GM21825 (cell line): ENCODE measurements around the gene FAM237A.

Experiments used
- ATAC-seq: cut with Tn5 transposase; IDR thresholded peaks from one replicate; pipeline ENCODE4 v1.9.1; 2021; ENCODE audit warnings: mild to moderate bottlenecking, moderate library complexity; ENCODE audit not compliant: unreplicated experiment

The FAM237A gene

DNA sequence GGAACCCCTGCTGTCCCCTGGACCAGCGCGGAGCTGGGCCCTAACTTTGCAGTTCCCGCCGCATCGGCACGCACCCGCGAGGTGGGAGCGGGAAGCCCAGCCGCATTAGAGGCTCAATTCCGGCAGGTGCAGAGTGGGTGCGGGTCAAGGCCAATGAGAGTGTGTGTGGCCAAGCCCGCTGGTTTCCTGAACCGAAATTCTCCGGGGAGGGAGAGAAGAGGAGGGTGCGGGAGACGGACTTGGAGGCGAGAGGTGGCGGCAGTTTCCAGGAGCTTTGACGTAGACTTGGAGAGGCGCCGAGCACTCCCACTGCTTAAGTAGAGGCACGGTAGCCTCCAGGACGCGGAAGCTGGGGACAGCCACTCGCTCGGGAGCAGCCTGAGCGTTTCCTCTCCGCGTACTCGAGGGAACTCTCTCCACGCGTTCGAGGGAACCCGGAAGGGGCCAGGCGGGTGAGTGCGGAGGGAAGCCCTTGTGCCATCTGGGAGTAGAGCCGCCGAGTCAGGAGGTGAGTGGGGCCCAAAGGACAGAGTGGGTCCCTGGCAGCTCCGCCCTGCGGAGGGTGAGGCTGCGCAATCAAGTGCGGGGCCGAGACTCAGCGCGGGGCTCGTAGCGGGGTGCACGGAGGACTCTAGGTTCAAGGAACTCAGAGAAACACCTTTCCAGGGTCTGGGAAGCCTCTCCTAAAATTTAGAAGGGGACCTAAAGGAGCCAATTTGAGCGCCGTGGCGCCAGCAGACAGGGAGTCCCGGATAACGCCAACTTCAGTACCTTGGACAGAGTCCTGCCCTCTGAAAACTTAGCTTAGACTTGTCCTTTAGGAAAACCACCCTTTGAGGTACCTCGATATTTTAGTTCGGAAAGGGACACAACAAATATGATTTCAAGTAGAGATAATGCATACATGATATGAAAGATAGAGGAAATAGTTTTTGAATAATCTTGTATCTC, at the start of gene FAM237A:
Gene FAM237A (plus strand): TSS at position 413 of the 951 bp plus-strand sequence. CDS start 1,750 bp downstream, outside the sequence.
- no peak for ATAC-seq

DNA sequence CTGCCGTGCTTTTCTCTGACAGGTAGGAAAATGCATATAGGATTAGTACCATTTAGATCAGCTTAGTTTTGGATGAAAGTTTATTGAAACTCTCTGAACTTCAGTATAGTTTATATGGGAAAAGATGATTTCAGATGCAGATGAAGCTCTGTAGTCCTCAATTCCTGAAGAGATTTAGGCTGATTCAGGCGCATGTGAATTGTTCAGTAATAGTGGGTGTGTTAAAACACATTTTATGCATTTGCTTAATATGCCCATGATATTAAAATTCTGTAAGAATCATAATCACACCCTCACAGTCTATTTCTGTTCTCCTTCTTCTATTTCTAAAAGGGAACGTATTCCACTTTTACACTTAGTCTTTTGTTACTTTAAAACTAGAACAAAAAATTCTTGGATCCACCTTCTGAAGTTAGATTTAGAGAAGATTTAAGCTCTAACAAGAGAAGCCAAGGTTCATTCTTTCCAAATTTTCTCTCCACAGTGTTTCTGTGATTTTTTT, 44.5 kb upstream of the FAM237A start:
- ATAC-seq: no peak

DNA sequence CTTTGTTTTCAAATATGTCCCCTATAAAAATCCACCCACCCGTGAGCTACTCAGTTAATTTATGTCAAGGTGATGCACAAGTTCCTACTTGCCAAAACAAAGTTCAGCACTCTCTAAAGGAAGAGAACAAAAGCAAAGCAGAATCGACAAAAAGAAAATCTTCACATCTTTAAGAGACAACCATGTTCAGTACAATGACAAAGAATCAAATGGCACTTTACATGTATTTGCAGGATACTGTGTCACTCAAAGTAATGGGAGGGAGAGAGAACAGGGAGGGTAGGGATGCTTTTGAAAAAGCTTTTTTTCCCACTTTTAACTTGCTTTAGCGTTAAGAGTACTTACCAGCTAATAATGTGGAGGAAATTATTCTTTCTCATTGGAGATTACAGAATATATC, 39.0 kb upstream of the FAM237A start:
- ATAC-seq: no peak

DNA sequence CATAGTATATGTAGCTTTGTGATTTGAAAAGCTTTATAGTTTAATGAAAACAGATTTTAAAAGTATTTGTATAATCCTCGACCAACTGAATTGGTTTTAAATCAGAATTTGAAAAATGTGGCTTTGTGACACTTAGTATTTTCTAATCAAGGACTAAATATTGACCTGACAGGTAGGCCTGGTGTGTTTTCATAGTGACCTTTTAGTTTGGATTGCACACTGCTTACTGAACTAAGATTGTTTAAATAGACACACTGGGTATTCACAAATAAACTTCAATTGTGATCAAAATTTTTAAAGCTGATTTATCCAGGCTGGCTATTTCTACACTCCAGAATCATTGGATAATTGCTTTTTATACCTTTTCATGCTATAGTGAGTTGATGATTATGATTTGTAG, 31.8 kb upstream of the FAM237A start:
- ATAC-seq: no peak

DNA sequence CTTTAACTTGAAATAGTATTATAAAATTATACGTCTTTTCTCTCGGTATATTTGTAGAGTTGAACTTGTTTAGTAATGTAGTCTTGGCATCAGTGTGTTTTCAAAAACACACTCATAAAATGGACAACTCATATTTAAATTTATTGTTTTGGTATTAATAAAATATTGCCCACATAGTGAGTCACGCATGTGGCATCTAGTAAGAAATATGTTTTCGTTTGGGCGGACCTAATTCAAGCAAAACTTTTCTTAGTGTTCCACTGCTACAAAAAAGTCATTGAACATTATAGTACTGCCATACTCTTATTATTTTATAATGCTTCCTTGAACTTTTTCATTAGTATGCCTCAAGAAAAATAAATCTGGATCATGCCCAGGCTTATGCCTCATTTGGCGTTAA, 31.1 kb upstream of the FAM237A start:
- ATAC-seq: no peak

DNA sequence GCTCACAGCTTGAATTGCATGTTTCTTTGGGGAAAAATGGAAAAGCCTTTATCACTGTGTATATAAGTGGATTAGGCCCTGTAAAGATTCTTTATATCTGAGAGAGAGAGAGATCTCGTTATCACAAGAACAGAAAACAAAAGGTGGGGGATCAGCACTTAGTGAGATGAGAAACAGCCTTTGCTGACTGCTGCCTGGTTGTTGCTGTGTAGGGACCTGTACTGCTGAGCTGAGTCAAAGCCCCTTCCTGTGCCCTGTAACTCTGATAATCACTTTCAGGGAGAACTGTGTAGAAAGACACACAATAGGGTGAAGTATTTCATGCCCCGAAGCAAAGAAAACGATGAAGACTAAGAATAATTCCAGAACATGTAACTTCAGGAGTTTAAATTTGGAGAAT, 30.6 kb upstream of the FAM237A start:
- no peak for ATAC-seq

DNA sequence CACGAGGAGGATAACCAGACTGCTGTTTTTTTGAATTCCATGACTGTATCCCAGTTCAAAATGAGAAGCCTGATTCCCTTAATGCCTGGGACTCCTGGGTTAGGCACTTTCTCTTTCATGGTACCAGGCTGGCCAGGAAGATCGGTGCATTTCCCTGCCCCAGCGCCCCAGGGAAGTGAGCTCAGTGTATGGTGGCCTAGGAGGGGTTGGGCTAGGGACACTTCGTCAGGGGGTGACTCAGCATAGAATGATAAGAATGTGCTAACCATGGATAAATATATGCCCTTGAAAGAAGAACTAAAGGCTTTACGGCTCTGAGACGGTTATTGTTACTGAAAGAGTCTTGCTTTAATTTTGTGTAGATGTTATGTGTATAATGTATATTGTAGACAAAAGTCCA, 27.5 kb upstream of the FAM237A start:
- ATAC-seq: no peak

DNA sequence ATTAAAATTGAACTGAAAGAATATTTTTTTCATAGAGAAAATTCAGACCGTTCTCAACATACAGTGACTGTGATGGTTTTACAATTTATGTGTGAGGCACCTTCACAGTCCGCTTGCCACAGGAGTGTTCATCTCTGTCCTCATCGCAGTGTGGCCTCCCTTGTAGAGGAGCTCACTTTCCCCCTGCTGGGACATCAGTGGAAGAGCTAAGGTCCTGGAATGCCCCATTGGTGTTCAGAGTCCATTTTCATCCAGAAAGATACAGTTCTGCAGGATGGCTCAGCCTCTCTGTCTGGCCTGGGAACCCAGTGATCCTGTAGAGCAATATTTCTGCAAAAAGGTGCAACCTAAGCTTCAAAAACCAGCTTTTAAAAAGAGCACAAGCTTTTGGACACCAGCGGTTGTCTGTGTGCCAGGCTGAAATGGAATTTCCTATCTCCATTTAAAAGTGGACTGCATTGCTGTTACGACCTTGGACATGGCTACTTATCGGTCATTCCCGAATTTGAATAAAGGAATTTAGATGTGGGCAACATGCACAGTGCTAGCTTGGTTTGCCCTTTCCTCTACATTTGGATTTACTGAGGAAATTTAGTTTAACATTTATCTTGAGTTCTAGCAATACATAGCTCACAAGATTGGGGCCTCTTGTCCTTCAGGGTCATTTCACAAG, 26.7 kb upstream of the FAM237A start:
- ATAC-seq: no peak

DNA sequence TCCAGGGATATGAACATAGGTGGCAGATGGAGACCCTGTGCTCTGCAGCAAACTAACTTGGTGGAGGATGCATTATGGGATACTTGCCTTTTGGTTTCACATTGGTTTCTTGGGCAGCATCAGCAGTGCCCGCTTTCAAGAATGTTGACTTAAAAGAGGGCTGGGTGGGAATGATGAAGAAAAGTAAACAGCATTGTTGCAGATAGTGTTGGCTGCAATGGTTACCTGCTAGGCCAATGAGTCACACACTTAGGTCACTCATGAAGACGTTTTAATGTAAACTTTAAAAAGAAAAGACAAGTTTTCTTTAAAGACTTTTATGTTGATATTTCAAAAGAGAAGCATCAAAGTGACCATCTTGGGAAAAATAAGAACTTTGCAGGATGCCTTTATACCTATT, 26.1 kb upstream of the FAM237A start:
- no peak for ATAC-seq

DNA sequence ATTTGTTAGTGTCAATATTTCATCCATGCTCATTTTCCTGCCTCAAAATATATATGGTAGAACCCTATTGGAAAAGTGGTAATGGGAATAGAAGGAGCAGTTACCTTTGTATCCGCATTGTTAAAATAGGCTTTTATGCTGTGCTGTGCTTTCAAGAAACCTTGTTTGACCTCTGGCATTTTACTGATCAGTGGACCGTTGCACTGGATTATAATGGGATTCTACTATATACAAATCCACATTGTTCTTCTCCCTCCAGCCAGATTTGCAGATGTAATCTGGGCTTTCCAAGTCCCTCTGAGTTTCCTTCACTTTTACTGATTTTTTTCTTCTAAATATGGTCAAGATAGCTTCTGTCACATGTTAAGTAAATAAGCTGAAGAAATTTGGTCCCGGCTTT, 23.3 kb upstream of the FAM237A start:
- no peak for ATAC-seq

DNA sequence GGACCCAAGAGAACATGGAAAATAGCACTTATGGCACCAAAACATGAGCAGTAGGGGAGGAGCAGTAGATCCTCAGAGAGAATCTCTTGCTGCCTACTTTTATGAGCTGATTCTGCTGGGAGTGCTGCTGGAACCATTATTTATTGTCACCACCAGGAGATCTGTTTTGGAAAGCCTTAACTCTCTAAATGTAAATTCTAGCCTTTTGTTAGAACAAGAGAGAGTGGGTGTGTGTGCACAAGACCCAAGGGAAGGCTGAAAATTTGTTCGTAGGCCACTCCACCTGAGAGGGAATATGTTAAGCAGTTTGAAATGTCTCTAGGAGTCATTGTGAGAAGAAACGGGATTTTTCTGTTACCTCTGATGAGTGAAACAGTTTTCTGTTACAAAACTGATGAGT, 16.2 kb upstream of the FAM237A start:
- no peak for ATAC-seq

DNA sequence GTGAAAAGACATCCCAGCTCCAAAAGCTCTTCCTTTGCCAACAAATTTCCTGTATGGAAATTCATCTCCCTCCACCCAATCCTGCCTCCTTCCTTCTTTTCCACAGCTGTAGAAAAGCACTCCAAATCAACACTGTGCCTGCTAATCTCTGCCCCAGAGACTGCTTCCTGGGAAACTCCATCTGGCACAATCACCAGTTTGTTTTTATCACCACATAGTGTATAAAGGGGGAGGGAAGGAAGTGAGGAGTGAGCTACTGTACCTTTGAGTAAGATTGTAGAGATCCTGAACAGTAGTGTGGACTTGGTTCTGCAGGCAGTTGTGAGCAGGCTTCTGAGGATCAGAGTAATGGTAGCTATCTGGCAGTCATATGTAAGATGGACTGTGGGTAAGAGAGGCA, 14.7 kb upstream of the FAM237A start:
- no peak for ATAC-seq

DNA sequence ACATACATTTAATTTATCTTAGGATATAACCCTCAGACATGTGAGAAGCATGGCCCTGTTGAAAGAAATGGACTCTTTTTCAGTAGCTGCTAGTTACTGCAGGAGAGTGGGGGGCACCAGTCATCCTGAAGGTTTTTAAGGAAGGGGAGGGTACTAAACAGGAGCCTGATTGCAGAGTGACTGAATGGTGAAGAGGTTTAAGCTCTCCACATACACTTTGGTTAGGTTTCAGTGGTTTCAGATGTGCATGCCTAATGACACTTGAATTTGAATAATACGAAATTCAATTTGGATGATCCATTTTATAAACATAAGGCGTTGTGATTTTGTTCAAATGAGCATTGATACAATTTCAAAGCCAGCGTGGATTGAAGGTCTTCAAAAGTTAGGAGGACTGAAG, 10.9 kb upstream of the FAM237A start:
- ATAC-seq: no peak

DNA sequence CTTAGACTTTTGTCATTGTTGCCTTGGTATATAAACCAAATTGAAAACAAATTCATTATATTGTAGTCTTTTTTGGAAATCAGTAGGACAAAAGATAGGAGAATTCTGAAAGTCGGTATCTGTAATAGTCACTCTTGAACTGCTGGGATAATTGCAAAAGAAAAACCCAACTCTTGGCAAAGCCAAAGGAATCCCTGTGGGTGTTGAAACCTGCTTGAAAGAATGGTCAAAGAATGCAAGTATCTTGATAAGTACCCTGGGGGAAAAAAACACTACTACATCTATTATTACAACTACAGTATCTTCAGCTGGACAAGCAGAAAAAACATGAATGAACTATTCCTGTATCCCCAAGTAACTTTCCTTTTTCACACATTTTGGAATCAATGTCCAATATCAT, 7.3 kb upstream of the FAM237A start:
- ATAC-seq: no peak

DNA sequence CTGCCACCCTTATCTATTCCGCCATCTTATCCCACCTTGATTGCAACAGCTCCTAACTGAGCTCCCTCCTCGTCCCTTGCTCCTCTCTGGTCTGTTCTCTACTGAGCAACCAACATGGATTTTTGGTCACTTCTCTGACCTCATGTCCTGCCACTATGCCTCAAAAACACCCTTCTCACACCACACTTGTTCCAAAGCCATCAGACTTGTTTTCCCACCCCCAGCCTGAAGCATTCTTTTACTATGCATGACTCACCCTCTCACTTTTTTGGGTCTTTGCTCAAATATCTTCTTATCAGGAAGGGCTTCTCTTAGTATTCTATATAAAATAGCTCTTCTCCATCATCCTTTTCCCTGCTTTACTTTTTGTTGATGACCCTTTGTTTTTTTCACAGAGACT, 2.7 kb upstream of the FAM237A start:
- ATAC-seq: no peak

DNA sequence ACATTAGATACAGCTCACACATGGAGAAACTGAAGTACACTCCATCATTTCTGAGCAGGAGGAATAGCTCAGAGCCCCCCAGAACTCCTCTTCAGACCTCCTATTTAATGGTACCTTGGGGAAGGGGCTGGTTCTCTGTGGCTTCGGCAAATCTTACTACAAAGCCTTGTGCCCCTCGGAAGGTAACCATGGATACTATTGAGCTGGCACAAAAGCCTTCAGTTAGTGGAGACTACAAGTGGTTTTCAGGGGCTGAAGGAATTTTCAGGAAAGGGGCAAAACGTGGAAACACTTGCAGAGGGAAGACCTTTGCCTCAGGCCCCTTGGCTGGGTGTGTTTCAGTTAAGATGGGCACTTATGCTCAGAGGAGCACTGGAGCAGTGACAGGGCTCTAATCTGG, 1.1 kb upstream of the FAM237A start:
- no peak for ATAC-seq

DNA sequence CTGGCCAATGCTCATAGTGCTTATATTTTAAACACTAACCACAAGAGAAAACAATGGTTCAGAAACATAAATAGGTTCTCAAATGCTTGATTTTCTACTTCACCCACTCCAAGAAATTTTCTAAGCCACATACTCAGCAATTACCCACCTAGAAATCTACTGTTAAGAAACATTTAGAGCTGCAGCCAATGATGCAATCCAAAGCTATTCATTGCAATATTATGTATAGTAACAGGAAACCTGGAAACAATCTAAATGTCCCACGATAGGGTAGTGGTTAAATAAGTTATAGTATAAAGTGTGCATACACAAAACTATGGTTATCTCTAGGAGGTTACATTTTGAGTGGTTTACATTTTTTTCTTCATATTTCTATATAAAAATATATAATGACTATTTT, 5.7 kb downstream of the FAM237A start:
- ATAC-seq: no peak

DNA sequence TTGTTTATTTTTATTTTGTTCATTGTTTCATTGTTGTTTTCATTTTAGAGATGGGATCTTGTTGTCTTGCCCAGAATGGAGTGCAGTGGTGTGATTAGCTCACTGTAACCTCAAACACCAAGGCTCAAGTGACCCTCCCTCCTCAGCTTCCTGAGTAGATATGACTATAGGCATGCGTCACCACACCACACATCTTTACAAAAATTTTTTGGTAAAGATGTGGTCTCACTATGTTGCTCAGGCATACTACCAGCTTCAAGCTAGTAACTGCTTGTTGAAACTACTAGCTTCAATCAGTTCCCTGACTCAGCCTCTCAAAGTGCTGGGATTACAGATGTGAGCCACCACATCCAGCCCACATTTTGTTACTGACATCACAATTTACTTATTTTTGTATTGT, 14.8 kb downstream of the FAM237A start:
- no peak for ATAC-seq

DNA sequence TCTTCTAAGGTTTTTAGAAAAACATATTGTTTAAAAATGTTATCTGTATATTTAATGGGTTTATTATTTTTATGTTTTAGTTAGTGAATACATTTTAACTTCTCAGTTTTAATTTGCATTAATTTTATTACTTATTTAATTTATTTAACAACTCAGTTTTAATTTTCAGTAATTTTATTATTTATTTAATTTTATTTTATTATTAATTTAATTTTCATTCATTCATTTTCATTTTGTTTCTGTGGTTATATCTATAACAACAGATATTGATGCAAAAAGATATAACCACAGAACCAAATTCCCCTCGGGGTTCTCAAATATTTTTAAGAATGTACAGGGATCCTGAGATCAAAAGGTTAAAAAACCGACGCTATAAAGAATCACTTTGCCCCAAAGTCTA, 23.0 kb downstream of the FAM237A start:
- ATAC-seq: no peak

DNA sequence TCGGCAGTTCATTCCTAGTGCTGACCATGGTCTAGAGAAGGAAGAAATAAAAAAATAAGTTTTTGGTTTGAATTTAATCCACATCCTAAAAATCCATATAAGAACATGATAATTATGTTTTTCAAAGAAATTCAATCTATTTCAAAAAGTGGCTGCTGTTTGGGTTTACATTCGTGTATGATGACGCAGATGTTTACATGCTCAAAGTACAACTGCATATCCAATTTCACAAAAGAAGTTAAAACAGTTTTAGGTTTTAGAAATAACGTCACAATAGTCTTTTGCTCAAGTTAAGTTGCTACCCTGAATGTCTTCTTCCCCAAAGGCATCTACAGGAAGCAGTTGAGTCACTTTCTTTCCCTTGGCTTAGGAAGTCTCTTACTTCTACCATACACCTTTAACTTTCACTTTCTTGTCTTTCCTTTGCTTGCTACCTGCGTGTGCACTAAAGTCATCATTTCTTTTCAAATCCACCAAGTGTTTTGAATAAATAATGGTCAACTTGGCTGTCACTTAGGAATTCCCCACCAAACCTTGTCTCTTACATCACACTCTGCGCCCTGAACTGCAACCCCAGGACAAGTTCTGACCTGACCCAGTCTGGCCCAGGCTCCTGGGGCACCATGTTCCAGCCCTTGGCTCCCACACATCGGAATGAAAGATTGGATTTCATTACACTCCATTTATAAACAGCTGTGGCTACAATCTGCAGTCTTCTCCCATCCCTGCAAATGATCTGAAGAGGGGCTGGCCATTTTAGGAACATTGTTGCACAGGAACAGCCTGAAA, 28.4 kb downstream of the FAM237A start:
- no peak for ATAC-seq

DNA sequence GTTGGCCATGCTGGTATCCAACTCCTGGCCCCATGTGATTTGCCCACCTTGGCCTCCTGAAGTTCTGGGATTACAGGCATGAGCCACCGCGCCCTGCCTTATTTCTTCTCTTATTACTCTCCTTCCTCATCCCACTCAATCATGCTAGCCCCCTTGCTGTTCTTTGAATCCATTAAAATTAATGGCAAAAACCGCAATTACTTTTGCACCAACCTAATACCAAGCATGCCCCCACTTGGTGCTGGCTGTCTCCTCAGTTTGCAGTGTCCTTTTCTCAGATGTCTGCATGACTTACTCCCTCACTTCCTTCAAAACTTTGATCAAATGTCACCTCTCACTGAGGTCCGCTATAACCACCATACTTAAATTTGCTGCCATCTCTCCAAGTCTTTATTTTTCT, 41.3 kb downstream of the FAM237A start:
- ATAC-seq: no peak
